Esophagus squamous epithelium (tissue), 4 donors: ENCODE results near the gene CYLD.

Experiments
- POLR2A ChIP-seq, 4 donors: fragments of 450-650 bp; IDR thresholded peaks; one replicate each; pipeline ENCODE4 v1.6.1; 2017; ENCODE audit warnings: antibody characterized with exemption in 4 of 4, mild to moderate bottlenecking in 4 of 4, moderate library complexity in 3 of 4
- TF ChIP-seq, protein P1 (sequence below), 6 experiments: fragments of 450-650 bp in 4 of 6; fragments of 200-600 bp in 2 of 6; sonication (generic) in 2 of 6; IDR thresholded peaks; one replicate each; pipeline ENCODE4 v1.5.1; 2016 to 2019; ENCODE audit warnings: antibody characterized with exemption in 6 of 6, mild to moderate bottlenecking in 4 of 6, moderate library complexity in 4 of 6

- TF ChIP-seq POLR2A (IDR thresholded peaks at IDR 0.05) = no peak
- TF ChIP-seq, protein P1, sequence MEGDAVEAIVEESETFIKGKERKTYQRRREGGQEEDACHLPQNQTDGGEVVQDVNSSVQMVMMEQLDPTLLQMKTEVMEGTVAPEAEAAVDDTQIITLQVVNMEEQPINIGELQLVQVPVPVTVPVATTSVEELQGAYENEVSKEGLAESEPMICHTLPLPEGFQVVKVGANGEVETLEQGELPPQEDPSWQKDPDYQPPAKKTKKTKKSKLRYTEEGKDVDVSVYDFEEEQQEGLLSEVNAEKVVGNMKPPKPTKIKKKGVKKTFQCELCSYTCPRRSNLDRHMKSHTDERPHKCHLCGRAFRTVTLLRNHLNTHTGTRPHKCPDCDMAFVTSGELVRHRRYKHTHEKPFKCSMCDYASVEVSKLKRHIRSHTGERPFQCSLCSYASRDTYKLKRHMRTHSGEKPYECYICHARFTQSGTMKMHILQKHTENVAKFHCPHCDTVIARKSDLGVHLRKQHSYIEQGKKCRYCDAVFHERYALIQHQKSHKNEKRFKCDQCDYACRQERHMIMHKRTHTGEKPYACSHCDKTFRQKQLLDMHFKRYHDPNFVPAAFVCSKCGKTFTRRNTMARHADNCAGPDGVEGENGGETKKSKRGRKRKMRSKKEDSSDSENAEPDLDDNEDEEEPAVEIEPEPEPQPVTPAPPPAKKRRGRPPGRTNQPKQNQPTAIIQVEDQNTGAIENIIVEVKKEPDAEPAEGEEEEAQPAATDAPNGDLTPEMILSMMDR (IDR thresholded peaks at IDR 0.05) = no peak
Observed at GRCh38 chr16:50697881-50698767, 43.8 kb upstream of the CYLD start.
